NCI-H2081 (cell line): ENCODE results near the gene GPD1.
"Not testable (repeated sequence)": the region's sequence is repeated elsewhere in the genome, so short reads cannot be mapped to it uniquely, and the experiment has no call there.

ENCODE experiments used
- DNase-seq, 2 experiments: peaks; one replicate each; lab custom pipeline; 2025; lab: John Stamatoyannopoulos, UW

Gene GPD1

DNA sequence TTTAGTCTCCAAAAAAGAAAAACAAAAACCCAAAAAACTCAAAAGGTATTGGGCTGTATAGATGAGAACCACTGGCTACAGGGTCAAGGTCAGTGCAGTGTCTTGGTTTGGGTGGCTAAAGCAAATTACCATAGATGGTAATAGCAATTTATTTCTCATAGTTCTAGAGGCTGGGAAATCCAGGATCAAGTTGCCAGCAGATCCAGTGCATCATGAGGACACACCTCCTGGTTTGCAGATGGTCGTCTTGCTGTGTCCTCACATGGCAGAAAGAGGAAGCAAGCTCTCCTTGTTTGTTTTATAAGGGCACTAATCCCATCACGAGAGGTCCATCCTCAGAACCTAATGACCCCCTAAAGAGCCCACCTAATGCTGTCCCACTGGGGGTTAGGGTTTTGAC is 19.4 kb downstream of the GPD1 start:
- DNase-seq, result no peak

DNA sequence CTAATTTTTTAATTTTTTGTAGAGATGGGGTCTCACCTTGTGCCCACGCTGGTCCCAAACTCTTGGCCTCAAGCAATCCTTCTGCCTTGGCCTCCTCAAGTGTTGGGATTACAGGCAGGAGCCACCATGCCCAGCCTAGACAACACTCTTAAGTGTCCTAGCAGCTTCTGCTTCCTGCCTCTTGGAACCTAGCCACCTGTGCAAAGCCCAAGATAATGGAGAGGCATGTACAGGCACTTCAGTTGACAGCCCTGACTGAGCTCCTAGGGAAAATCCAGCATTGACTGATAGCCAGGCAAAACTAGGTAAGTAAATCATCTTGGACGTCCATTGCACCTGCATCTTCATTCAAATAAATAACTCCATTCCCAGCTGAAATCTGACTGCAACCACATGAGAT is 23.7 kb downstream of the GPD1 start:
- DNase-seq, result no peak

DNA sequence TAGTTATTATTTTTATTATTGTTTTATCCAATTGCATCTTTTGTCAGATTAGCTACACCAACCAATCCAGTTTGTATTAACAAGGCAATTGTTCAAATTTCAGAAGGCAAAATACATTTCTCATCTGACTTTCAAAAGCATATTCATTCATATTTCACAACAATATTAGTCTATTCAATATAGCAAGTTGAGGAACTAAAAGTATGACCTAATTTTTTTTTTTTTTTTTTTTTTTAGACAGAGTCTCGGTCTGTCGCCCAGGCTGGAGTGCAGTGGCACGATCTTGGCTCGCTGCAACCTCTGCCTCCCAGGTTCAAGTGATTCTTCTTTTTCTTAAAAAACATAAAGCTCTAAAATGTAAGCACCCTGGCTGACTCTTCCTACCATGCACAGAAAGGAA is 25.5 kb downstream of the GPD1 start:
- DNase-seq, result no peak

DNA sequence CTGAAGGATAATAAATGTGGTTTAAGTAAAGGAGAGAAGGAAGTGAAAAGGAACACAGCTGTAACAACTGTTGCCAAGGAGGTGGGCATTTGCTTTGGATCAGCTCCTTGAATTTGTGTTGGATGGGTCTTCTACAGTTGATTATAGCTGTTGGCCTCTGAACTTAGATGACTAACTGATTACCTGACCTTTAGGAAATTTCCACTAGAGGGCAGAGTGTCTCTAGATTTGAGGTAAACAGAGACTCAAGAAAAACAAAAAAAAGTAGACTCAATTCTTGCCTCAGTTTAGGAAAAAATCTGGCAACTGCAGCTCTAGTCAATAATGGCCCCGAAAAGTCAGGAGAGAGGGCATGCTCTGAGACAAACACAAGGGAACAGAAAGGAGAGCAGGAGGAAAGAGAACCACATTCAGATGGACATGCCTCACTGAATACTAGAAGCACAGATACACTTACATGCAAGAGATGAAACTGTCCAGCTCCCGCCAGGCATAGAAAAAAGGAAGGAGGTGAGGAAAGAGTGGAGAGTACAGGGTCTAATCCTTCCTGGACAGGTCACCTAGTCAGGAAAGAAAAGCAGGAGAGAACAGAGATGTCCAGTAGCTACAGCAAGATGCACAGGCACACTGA is 28.8 kb downstream of the GPD1 start:
- DNase-seq, result no peak

DNA sequence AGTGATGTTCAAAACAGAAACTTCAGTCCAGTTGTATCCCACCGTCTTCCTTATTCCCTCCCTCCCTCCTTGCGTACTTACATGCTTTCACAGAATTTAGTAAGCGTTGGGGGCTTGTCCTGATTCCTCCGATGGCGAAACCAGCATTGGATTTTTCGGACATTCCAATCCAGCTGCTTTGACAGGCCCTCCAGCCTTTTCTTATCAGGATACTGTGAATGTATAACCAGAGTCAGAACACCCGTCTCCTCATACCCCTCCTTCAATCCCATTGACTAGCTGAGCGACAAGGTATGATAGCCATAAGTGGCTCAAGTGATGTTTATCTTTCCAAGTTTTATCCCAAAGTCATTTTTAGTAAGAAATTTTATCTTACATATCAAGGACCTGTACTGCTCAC is 39.2 kb downstream of the GPD1 start:
- DNase-seq, result no peak

DNA sequence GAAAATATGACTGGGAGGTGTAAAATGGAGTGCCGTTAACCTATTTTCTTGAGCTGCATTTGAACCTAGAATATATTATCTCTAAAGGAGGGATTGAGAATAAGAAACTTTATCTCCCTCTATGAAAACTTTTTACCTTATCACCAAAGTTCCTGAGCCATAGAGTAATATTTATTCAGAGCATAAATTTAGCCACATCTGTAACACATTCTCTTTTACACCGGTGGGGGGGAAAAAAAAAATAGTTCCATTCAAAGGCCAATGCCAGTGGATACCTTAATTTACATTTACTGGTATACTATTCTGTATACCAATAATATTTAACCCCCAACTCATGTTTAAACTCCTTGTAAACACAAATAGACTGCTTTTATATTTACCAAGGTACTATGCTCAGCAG is 41.6 kb downstream of the GPD1 start:
- no peak for DNase-seq

DNA sequence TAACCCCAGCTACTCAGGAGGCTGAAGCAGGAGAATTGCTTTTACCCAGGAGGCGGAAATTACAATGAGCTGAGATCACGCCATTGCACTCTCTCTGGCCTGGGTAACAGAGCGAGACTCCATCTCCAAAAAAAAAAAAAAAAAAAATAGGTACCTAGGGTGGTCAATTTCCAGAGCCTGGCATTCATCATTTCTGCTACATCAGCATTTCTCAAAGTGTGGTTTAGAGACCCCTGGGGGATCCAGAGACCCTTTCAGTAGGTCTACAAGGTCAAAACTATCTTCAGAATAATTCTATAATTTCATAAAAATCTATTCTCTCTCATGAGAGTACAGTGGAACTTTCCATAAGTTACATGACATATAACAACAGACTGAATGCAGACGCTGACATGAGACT is 43.5 kb downstream of the GPD1 start:
- DNase-seq, result no peak

DNA sequence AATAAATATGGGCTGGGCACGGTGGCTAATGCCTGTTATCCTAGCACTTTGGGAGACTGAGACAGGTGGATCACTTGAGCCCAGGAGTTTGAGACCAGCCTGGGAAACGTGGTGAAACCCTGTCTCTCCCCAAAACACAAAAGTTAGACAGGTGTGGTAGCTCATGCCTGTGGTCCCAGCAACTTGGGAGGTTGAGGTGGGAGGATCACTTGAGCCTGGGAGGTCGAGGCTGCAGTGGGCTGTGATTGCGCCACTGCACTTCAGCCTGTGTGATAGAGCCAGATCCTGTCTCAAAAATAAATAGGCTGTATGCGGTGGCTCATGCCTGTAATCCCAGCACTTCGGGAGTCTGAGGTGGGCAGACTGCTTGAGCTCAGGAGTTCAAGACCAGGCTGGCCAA is 44.2 kb downstream of the GPD1 start:
- not testable (repeated sequence) for DNase-seq

DNA sequence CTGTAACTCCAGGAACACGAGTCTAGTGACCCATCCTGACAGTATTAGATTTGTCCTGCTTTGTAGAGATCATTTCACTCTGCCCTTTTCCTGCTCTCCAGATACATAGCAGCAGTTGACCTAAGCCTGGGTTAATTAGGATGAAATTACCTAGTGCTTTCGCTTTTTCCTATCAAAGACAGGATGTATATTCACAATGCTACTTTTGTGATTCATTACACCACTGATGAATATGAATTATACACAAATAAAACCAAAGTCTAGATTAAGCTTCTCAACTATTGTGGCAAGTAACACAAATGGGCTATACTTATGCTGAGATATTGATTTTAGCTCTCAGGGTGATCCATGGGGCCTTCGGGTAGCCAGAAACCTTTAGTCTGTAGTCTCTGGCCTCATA is 45.5 kb downstream of the GPD1 start:
- no peak for DNase-seq

DNA sequence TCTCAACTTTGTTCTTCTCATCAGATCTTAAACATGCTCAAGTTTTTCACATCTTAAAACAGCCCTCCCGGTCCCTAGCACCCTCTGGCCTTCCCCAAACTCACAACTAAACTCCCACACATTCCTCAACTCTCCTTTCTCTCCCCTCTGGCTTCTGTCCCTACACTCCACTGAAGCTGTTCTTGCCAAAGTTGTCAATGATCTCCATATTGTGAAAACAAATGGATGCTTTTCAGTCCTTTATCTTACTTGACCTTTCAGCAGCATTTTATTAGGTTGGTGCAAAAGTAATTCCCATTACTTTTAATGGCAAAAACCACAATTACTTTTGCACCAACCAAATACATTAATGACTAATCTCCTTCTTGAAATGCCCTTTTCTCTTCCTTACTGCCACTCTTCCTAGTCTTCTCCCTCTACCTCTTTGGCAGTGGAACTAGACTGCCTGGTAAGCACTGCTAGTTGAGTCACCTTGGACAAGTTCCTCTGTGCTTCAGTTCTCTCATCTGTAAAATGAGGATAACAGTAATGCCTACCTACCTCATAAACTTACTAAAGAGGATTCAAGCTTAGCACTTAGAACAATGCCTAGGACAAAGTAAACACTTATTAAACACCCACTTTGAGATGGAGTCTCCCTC is 47.4 kb downstream of the GPD1 start:
- DNase-seq, result no peak

DNA sequence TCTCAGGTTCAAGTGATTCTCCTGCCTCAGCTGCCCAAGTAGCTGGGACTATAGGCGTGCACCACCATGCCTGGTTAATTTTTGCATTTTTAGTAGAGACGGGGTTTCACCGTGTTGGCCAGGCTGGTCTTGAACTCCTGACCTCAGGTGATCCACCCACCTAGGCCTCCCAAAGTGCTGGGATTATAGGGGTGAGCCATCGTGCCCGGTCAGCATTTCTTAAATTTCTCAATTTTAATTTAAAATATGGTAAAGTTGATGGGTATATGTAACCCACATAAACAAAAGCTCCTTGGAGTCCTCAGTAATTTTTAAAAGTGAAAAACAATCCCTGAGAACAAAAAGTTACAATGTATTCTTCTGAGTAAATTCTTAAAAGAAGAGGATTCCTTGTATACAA is 51.1 kb downstream of the GPD1 start:
- not testable (repeated sequence) for DNase-seq

DNA sequence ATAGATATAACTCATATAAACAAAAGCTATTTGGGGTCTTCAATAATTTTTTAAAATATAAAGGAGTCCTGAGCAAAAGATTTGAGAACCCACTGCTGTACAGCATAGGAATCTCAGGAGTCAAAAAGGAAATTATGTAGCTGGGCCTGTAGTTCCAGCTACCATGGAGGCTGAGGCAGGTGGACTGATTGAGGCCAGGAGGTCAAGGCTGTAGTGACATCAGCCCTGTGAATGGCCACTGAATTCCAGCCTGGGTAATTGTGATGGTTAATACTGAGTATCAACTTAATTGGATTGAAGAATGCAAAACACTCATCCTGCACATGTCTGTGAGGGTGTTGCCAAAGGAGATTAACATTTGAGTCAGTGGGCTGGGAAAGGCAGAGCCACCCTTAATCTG is 52.8 kb downstream of the GPD1 start:
- DNase-seq, result no peak

DNA sequence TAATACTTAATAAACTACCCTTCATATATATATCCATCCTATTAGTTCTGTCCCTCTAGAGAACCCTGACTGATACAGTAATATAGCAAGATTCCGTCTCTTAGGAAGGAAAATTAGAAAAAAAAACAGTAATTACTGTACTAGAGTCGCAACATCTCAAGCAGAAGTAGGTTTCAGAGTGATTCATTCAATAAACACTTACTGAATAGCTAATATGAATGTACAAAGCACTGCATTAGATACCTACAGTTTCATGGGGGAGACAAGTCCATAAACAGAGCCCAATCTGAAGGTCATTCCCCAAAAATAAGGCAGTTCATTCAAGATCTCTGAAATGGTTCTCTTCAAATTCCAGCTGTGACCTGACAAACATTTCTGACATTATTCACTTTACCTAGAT is 53.5 kb downstream of the GPD1 start:
- no peak for DNase-seq

DNA sequence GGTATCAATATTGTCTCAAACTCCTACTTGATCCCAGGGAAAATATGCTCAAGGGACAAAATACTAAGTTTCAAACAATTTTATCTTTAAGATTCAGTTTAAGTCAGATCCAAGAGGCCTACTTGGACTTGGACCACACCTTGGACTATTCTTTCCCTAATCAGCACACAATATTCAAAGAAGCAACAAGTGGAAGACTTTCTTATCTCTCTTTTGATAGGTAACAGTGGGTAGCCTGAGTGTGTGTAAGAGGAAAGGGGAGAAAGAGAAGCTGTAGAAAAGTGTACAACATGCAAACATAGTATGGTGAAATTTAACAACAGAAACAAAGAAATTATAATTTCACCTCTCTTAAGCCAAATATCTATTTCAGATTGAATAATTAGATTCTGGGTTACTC is 56.8 kb downstream of the GPD1 start:
- DNase-seq, result no peak
